ENCODE measurements around the gene RBM27.
"Not testable (repeated sequence)": the region's sequence is repeated elsewhere in the genome, so short reads cannot be mapped to it uniquely, and the experiment has no call there.

RBM27 gene

DNA sequence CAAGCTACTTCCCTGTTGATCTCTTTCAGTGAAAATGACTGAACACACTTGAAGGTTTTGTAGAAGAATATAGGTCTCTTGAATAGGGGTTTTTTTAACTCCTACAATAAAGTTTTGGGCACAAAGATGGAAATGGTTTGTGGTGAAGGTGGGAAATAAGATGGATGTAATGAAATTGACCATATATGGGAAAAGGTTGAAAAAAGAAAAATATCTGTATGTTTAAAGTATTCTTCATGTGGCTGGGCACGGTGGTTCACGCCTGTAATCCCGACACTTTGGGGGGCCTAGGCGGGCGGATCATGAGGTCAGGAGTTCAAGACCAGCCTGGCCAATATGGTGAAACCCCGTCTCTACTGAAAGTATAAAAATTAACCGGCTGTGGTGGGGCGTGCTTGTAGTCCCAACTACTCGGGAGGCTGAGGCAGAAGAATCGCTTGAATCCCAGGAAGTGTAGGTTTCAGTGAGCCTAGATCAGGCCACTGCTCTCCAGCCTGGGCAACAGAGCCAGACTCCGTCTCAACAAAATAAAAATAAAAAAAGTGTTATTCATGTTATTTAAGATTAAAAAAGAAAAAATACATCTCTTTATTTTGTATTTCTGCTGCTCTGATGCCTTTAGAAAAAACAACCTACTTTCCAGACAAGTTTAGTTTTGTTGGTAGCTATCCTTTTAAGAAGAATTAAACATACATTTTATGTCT, 2.2 kb downstream of the RBM27 start:
- DNase-seq (ENCODE audit: low read depth, low spot score) = no peak
- H3K4me3 ChIP-seq (ENCODE audit: low read length) = no peak overlapping the region; the same call in 1 of the 2 replicates

DNA sequence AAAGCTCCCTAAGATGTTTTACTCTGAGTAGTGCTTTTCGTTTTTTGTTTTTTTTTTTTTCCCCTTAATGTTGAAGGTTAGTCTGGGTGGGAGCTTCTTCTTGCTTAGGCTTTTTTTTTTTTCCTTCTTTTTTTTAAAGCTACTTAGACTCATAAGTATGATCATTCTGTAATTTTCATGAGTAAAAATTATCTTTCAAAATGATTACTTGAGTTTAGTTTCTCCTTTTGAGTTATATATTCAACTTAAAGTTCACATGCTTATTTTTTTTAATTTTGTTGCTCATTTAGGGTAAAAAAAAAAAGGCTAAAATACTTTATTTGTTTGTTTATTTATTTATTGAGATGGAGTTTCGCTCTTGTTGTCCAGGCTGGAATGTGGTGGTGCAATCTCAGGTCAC, 2.9 kb downstream of the RBM27 start:
- no peak overlapping the region for H3K4me3 ChIP-seq (ENCODE audit: low read length)
- DNase-seq (ENCODE audit: low read depth, low spot score) = no peak

GRCh38 chr5:146208916-146209522, 5.6 kb downstream of the RBM27 start:
- H3K4me3 ChIP-seq (ENCODE audit: low read length) = no peak overlapping the region
- no peak for DNase-seq (ENCODE audit: low read depth, low spot score)

DNA sequence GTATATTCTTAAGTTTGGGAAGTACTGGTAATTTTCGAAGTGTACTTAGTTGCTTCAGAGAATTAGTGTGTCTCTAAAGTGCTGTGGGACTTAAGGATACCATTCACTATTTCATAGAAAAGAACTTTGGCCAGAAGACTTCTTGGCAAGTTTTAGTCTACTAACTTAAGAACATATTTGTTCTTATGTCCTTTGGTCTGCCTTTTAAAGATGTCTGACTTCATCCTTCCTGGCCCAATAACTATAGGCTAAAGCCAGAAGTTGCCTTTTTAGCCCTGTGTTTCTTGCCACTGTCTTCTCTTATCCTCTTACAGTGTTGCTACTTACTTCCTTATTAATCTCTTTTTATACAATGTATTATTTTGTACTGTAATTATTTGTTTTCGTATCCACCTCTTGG, 6.3 kb downstream of the RBM27 start:
- DNase-seq (ENCODE audit: low read depth, low spot score) = no peak
- no peak overlapping the region for H3K4me3 ChIP-seq (ENCODE audit: low read length)

- H3K4me3 ChIP-seq (ENCODE audit: low read length) = not testable (repeated sequence)
These were observed 7.4 kb downstream of the RBM27 start for GRCh38 chr5:146210810-146211209.

GRCh38 chr5:146213210-146213826, 9.9 kb downstream of the RBM27 start:
- peak; percentile 47 for DNase-seq (ENCODE audit: low read depth, low spot score)

More at GRCh38 chr5:146210810-146211209, 7.4 kb downstream of the RBM27 start:
- not testable (repeated sequence) for DNase-seq (ENCODE audit: low read depth, low spot score)

GRCh38 chr5:146214881-146215280, 11.5 kb downstream of the RBM27 start:
- not testable (repeated sequence) for DNase-seq (ENCODE audit: low read depth, low spot score); H3K4me3 ChIP-seq (ENCODE audit: low read length)

More at GRCh38 chr5:146213210-146213826, 9.9 kb downstream of the RBM27 start:
- H3K4me3 ChIP-seq (ENCODE audit: low read length) = no peak overlapping the region

DNA sequence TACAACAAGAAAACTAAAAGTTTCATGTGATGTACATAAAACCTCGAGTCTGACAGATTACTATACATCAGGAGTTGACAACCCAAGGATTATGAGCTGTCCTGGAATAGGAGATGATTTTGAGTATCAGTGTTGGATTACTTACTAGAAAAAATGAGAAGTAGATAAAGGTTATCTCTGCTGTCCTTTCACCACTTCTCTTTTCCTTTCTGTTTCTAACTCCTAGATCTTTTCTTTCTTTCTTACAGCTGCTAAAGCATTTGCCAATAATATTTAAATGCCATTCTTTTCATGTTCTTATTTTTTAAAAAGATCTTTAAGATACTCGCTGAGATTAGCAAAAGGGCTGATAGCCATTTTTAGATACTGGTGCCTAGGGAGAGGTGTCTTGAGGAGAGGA, 14.8 kb downstream of the RBM27 start:
- no peak for DNase-seq (ENCODE audit: low read depth, low spot score)
- H3K4me3 ChIP-seq (ENCODE audit: low read length) = no peak overlapping the region

DNA sequence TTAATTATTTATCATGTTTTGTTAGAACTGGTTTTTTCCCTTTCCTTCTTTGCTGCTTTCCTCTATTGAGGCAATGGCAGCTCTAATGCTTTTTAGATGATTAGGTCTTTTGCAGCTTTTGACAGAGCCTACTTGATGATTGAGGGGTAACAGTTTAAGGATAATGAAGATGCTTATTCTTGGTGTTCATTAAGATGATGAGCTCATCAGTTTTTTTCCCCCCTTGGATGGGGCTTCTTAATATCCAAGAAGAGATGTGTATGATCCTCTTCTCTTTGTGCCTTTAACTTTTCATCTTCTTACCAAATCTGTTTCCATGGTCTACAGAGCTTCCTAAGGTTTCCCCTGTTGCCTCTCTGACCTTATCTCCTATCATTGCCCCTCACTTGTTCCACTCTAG, 15.8 kb downstream of the RBM27 start:
- no peak for DNase-seq (ENCODE audit: low read depth, low spot score)
- H3K4me3 ChIP-seq (ENCODE audit: low read length) = no peak overlapping the region

GRCh38 chr5:146221234-146221633, 17.8 kb downstream of the RBM27 start:
- no peak for DNase-seq (ENCODE audit: low read depth, low spot score)
- H3K4me3 ChIP-seq (ENCODE audit: low read length) = no peak overlapping the region

GRCh38 chr5:146222005-146222404, 18.6 kb downstream of the RBM27 start:
- H3K4me3 ChIP-seq (ENCODE audit: low read length) = no peak overlapping the region

GRCh38 chr5:146223179-146223578, 19.8 kb downstream of the RBM27 start:
- no peak overlapping the region for H3K4me3 ChIP-seq (ENCODE audit: low read length)
- DNase-seq (ENCODE audit: low read depth, low spot score) = no peak

More at GRCh38 chr5:146222005-146222404, 18.6 kb downstream of the RBM27 start:
- DNase-seq (ENCODE audit: low read depth, low spot score) = no peak

GRCh38 chr5:146229222-146229621, 25.8 kb downstream of the RBM27 start:
- no peak for DNase-seq (ENCODE audit: low read depth, low spot score)
- no peak overlapping the region for H3K4me3 ChIP-seq (ENCODE audit: low read length)

DNA sequence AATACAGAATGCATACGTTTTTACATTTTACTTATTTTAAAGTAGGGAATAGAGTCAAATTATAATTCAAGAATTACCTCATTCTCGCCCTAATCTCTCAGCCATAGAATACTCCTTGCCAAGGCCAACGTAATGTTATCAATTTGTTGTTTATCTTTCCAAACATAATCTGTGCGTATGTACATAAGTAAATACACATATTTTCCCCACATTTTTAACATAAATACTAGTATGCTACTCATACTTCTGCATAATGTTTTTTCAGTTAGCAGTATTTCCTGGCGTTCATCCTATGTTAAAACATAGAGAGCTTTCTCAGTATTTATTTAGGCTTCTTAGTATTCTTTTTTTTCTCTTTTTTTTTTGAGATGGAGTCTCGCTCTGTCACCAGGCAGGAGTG, 28.8 kb downstream of the RBM27 start:
- H3K4me3 ChIP-seq (ENCODE audit: low read length) = no peak overlapping the region
- DNase-seq (ENCODE audit: low read depth, low spot score) = no peak

DNA sequence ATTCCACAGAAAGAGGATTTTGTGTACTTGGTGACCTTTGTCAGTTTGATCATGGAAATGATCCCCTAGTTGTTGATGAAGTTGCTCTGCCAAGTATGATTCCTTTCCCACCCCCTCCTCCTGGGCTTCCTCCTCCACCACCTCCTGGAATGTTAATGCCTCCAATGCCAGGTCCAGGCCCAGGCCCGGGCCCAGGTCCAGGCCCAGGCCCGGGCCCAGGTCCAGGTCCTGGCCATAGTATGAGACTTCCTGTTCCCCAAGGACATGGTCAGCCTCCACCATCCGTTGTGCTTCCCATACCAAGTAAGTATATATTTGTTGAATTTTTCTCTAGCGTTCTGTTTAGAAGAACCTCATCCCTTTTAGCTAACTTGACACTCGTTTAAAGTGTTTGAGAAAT, 30.0 kb downstream of the RBM27 start:
- no peak overlapping the region for H3K4me3 ChIP-seq (ENCODE audit: low read length)
- no peak for DNase-seq (ENCODE audit: low read depth, low spot score)

- H3K4me3 ChIP-seq (ENCODE audit: low read length) = no peak overlapping the region
These were observed 35.6 kb downstream of the RBM27 start for GRCh38 chr5:146238973-146239372.

DNA sequence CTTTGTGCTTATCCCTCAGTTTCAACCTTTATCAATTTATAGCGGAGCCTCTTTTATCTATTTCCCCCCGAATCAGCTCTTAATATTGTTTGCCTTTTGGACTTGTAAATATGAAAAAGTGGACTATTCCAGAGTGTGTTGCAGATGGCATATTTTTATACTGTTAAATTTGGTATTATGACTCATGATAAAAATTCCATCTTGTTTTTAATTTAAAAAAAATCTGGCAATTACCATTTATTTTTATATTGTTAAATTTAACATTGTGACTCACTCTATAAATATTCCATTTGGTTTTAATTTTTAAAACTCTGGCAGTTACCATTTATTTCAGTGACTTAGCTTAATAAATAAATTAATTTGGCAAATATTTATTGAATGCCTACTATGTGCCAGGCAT, 37.5 kb downstream of the RBM27 start:
- DNase-seq (ENCODE audit: low read depth, low spot score) = no peak
- no peak overlapping the region for H3K4me3 ChIP-seq (ENCODE audit: low read length)

More at GRCh38 chr5:146238973-146239372, 35.6 kb downstream of the RBM27 start:
- no peak for DNase-seq (ENCODE audit: low read depth, low spot score)

- DNase-seq (ENCODE audit: low read depth, low spot score) = no peak
These were observed 39.8 kb downstream of the RBM27 start for GRCh38 chr5:146243247-146243646.

DNA sequence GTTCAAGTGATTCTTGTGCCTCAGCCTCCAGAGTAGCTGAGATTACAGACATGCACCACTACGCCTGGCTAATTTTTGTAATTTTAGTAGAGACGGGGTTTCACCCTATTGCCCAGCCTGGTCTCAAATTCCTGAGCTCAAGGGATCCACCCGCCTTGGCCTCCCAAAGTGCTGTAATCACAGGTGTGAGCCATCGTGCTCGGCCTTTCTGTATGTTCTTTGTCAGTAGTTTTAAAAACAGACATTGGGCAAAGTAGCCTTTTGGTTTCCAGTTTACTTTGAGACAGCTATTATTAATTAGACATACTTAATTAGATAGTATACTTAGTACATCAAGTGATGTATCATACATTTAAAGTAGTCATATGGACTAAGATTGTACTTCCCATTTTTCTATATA, 45.2 kb downstream of the RBM27 start:
- no peak overlapping the region for H3K4me3 ChIP-seq (ENCODE audit: low read length)
- DNase-seq (ENCODE audit: low read depth, low spot score) = no peak

More at GRCh38 chr5:146243247-146243646, 39.8 kb downstream of the RBM27 start:
- no peak overlapping the region for H3K4me3 ChIP-seq (ENCODE audit: low read length)

GRCh38 chr5:146249801-146250200, 46.4 kb downstream of the RBM27 start:
- no peak for DNase-seq (ENCODE audit: low read depth, low spot score)
- no peak overlapping the region for H3K4me3 ChIP-seq (ENCODE audit: low read length)
